HG03571 (cell line): ENCODE measurements around the gene MAPK11.

Experiments used
- ATAC-seq: cut with Tn5 transposase; IDR thresholded peaks from one replicate; pipeline ENCODE4 v1.9.1; 2021; ENCODE audit not compliant: unreplicated experiment

The MAPK11 gene

GRCh38 chr22:50250249-50250554 is 20.0 kb downstream of the MAPK11 start:
- ATAC-seq, result no peak

DNA sequence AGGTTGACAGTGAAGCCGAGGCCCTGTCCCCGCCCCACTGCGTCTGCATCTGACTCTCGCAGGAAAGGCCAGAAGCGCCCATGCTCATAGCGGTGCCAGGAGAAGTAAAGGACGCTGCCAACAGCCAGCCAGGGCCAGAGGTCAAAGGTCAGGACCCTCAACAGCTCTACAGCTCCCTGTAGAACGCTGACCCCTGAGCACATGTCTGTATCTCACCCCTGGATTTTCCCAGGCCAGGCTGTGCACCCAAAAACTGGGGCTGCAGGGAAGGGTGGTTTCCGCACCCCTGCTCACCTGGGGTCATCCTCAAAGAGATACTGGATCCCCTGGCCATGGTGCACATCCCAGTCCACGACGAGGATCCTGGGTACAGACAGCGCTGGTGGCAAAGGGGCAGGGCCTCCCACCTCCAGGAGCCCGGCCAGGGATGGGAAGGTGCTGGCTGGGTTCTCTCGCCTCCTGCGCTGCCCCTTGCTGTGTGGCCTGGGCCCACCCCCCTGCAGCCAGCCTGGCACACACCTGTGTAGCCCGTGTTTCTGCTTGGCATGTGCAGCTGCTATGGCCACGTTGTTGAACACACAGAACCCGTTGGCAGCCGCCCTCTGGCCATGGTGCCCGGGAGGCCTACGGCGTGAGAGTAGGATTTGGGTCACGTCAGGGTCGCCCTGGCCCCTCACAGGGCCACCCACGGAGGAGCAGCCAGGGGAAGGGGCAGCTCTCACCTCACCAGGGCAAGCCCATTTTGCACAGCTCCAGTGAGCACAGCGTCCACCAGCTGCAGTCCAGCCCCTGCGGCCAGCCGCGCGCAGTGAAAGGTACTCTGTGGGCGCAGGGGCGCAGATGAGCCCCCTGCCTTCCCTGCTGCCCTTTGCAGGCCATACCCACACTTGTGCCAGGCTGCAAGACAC is 20.6 kb downstream of the MAPK11 start:
- ATAC-seq, result no peak

- ATAC-seq, result no peak
Observed at GRCh38 chr22:50248196-50249081, 21.7 kb downstream of the MAPK11 start.

DNA sequence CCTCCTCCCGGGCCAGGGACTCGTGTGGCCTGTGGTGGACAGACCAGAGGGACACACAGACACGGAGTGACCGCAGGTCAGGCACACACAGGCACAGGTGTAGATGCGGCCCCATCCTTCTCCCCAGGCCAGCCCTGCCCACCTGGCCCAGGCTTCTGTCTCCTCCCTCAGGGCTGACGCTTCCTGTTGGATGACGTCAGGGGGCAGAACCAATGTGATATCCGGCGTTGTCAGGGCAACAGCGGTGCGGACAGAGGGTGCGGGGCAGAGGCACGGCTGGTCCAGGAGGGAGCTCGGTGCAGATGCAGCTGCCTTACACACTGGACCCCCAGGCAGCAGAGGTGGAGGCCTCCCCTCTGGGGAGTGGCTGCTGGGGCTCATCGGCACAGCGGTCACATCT is 22.4 kb downstream of the MAPK11 start:
- no peak for ATAC-seq

GRCh38 chr22:50246242-50247175 is 23.7 kb downstream of the MAPK11 start:
- no peak for ATAC-seq

DNA sequence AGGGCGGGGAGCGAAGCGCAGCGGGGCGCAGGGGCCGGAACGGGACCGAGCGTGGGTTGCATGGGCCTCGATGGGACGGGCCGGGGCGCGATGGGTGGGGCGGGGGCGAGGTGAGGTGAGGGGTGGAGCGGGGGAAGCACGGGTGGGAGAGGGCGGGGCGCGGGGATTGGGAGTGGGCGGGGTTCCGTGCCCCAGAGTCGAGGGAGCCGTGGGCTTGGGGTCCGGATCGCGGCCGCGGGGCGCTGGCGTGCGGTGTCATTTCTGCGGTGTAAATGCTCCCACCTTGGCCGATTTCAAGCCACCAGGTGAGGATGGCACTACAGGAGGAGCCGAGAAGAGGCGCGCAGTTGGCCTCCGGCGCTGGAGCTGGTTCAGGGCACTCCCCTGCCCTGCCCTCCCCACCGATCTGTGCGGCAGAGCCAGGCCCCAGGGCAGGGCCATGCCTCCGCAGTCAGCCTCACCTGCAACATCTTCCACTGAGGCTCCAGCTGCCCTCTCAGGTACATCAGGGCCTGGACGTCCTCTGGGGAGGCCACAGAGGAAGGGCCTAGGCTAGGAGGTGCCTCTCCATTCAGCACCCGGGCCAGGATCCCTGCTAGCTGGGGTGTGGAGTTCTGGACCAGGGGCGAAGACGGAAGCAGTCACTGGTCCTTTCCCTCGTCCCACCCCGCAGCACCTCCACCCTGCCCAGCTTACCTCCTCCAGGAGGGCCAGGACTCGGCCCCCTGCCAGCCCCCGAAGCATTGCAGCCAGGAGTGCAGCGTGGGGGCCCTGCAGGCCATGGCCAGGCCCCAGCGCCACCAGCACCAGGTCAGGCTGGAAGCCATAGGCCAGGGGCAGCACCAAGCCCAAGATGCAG is 24.7 kb downstream of the MAPK11 start:
- ATAC-seq, result no peak

- ATAC-seq, result peak; percentile 58
Observed at GRCh38 chr22:50244420-50245213, 25.6 kb downstream of the MAPK11 start, which contains the start of gene TUBGCP6. Gene TUBGCP6 (minus strand): TSS chr22:50245023. CDS start chr22:50244459, 564 bp downstream.

DNA sequence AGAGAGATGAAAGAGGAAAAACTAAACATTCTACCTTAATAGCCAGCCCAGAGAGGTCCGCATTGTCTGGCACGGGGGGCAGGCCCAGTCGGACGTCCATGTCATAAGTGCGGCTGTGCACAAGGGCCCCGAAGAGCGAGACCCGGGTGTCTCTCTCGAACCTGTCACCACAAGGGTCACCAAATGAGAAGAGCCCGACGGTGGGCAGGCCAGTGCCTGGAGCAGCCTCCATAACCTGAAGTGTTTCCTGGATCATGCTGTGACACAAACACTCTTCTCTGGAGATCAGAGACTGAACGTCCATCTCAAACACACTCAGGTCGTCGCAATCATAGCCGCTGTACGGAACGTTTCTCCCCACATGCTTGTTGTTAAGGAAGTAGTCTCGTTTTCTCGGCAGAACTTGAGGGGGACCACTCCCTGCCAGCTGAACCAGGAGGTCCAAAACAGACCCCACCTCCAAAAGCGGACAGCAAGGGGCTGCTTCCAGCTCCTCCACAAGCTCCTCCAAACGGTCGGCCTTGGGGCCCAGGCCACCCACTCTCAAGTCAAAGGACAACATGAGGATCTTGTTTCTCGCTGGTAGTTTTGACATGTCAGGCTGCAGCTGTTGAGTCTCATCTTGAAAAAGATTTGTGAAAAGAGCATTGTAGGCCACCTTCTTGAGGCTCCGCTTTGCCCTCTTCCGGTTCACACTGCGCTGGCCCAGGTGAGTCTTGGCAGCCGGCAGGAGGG is 26.3 kb downstream of the MAPK11 start:
- ATAC-seq, result no peak

GRCh38 chr22:50242406-50242949 is 27.7 kb downstream of the MAPK11 start:
- no peak for ATAC-seq

DNA sequence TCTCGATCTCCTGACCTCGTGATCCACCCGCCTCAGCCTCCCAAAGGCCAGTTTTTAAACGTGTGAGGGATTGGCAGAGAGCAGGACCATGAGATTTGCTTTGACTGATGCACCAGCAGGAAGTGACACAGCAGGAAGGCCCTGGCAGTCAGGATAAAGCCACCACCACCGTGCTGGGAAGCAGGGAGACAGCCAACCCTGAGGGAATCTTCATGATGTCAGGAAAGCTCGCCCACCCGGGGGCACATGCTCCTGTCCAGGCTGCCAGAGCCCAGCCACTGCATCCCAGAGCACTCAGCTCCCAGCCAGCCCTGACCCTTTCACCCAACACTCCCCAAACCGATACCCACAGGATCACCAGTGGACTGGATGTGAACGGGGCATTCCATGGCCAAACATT is 31.4 kb downstream of the MAPK11 start:
- no peak for ATAC-seq

DNA sequence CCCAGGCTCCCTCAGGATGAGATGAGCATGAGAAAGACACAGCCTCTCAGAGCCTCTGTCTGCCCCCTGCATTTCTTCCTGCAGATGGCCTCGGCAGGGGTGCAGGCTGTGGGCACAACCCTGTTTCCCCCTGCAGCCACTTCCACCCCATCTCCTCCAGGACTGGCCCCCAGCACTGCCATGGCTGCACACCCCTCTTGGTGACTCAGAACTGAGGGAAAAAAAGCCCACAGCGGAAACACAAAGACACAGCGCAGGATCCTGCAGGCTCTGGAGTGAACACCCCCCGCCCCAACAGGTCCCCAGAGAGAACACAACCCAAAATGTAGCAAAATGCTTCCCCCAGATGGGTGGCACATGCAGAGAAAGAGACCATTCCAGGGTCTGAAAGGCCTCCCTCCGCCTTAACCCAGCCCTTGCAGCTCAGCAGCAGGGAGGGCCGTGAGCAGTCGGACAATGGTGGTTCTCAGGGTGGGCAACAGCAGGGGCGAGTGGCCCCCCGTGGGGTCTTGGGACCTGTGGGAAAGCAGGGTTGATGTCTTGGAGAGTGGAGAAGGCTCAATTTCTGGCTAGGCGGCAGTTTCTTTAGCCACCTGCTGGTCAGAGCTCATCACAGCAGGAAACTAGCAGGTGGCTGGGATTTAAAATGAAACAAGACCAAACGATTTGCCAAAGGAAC is 33.3 kb downstream of the MAPK11 start:
- no peak for ATAC-seq

- no peak for ATAC-seq
Observed at GRCh38 chr22:50233223-50233622, 37.0 kb downstream of the MAPK11 start.

GRCh38 chr22:50232481-50233151 is 37.6 kb downstream of the MAPK11 start:
- no peak for ATAC-seq

DNA sequence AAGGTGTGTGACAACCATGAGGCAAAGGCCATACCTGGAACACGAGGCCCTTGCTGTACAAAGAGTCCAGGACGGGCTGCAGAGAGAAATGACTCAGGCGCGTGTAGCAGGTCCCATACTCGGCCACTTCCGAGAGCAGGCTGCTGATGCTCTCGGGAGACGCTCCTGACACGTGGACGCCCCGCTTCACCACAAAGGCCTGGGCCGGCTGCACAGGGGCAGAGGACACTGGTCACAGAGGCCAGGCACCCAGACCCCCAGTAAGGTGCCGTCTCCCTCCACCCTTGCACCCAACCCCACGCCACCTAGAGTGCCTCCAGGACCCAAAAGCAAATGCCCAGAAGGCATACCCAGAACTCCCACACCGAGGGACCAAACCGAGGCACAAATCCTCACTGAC is 40.8 kb downstream of the MAPK11 start:
- no peak for ATAC-seq

DNA sequence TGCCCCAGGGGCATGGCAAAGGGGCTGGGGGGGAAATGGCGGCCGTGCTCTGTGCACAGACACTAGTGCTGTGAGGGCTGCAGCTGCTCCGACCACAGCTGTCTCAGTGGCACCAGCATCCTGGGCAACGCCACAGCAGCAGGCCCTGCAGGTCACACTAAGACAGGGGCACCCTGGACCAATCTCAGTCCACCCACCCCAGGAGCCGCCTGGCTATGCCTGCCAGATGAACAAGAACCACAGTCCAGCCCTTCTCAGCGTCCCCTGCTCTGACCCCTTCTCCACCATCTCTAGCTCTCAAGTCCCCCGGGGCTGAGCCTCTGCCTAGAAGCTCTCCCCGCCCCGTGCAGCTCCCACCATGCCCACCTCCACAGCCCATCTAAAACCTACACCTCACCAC is 41.8 kb downstream of the MAPK11 start:
- no peak for ATAC-seq

- no peak for ATAC-seq
Observed at GRCh38 chr22:50227579-50228215, 42.5 kb downstream of the MAPK11 start.

- no peak for ATAC-seq
Observed at GRCh38 chr22:50226875-50227165, 43.4 kb downstream of the MAPK11 start.
